DMS153 treated with DMSO at 0.1 percent for 48 hours (cell line): ENCODE measurements around the gene NES.

Experiments used
- DNase-seq: peaks from one replicate; lab custom pipeline; 2025; ENCODE audit not compliant: unreplicated experiment; lab: John Stamatoyannopoulos, UW

NES gene

GRCh38 chr1:156684227-156684782 is 7.1 kb upstream of the NES start:
- DNase-seq = no peak

- no peak for DNase-seq
Observed at GRCh38 chr1:156682166-156682890, 5.1 kb upstream of the NES start.

- no peak for DNase-seq
Observed at GRCh38 chr1:156681196-156681960, 4.2 kb upstream of the NES start.

GRCh38 chr1:156680056-156680455 is 2.8 kb upstream of the NES start:
- no peak for DNase-seq

- DNase-seq = peak; percentile 93
Observed at GRCh38 chr1:156677616-156678596, 699 bp upstream of the NES start.

- DNase-seq = no peak
Observed at GRCh38 chr1:156676114-156676819, 940 bp downstream of the NES start.

- DNase-seq = no peak
Observed at GRCh38 chr1:156675210-156676113, 1.7 kb downstream of the NES start.

- no peak for DNase-seq
Observed at GRCh38 chr1:156673387-156674121, 3.7 kb downstream of the NES start.

GRCh38 chr1:156671804-156672203 is 5.4 kb downstream of the NES start:
- no peak for DNase-seq

GRCh38 chr1:156670791-156671190 is 6.4 kb downstream of the NES start:
- DNase-seq = no peak

- DNase-seq = no peak
Observed at GRCh38 chr1:156670359-156670758, 6.8 kb downstream of the NES start.

GRCh38 chr1:156669794-156670193 is 7.4 kb downstream of the NES start:
- DNase-seq = no peak

GRCh38 chr1:156668801-156669637 is 8.2 kb downstream of the NES start:
- no peak for DNase-seq

GRCh38 chr1:156667968-156668709 is 9.1 kb downstream of the NES start:
- no peak for DNase-seq

- no peak for DNase-seq
Observed at GRCh38 chr1:156667610-156667967, 9.6 kb downstream of the NES start.

GRCh38 chr1:156666862-156667609 is 10.2 kb downstream of the NES start:
- no peak for DNase-seq
